Effector memory CD8-positive, alpha-beta T cell (primary cell): ENCODE results near the gene ANKRD11.
"Not testable (repeated sequence)": the region's sequence is repeated elsewhere in the genome, so short reads cannot be mapped to it uniquely, and the experiment has no call there.

Experiments
- ATAC-seq: fragments of 150-1000 bp; cut with Tn5 transposase; replicated peaks from 2 replicates; pipeline ENCODE4 v1.10.0; 2021; ENCODE audit warnings: mild to moderate bottlenecking, moderate library complexity
- DNase-seq, 3 experiments: peaks; one replicate each; pipeline ENCODE4 v3.0.0; 2021
- H3K27ac Mint-ChIP-seq, 2 donors: one replicate each; pipeline ENCODE4 v1.8.0; 2022; ENCODE audit warnings: mild to moderate bottlenecking in 2 of 2, mixed read lengths in 2 of 2, moderate library complexity in 2 of 2
- H3K27me3 Mint-ChIP-seq, 2 donors: one replicate each; pipeline ENCODE4 v1.8.0; 2022; ENCODE audit warnings: mixed read lengths in 2 of 2
- H3K36me3 Mint-ChIP-seq: one replicate; pipeline ENCODE4 v1.8.0; 2022; ENCODE audit warnings: mild to moderate bottlenecking, moderate library complexity, mixed read lengths; ENCODE audit not compliant: insufficient read depth
- H3K4me1 Mint-ChIP-seq, 2 donors: one replicate each; pipeline ENCODE4 v1.8.0; 2022; ENCODE audit warnings: low read depth in 2 of 2, mixed read lengths in 2 of 2
- H3K4me3 Mint-ChIP-seq, 2 donors: one replicate each; pipeline ENCODE4 v1.8.0; 2022; ENCODE audit warnings: mild to moderate bottlenecking in 2 of 2, mixed read lengths in 2 of 2, moderate library complexity in 2 of 2
- H3K9me3 Mint-ChIP-seq, 2 donors: one replicate each; pipeline ENCODE4 v1.8.0; 2022; ENCODE audit warnings: mixed read lengths in 2 of 2

ANKRD11 gene

GRCh38 chr16:89462639-89463038, 27.7 kb downstream of the ANKRD11 start:
- H3K27me3 Mint-ChIP-seq, DNase-seq, H3K9me3 Mint-ChIP-seq, H3K27ac Mint-ChIP-seq, ATAC-seq: not testable (repeated sequence)
- H3K4me1 Mint-ChIP-seq: peaks cover 53 to 58% of the 10 kb centered on the region in 2 donors
- H3K36me3 Mint-ChIP-seq: peaks cover 58% of the 10 kb centered on the region
- H3K4me3 Mint-ChIP-seq: peak overlapping the region in 1 of 2 donors; percentile 48

GRCh38 chr16:89461890-89462289, 28.5 kb downstream of the ANKRD11 start:
- H3K4me1 Mint-ChIP-seq: peaks cover 47 to 52% of the 10 kb centered on the region in 2 donors
- not testable (repeated sequence) for H3K27me3 Mint-ChIP-seq, H3K9me3 Mint-ChIP-seq, DNase-seq, ATAC-seq
- H3K36me3 Mint-ChIP-seq: peaks cover 59% of the 10 kb centered on the region
- H3K27ac Mint-ChIP-seq: peak overlapping the region; percentile 23 to 79
- H3K4me3 Mint-ChIP-seq: peak overlapping the region; percentile 31 to 48

GRCh38 chr16:89460556-89460955, 29.8 kb downstream of the ANKRD11 start:
- peak overlapping the region; percentile 71 to 79 for H3K27ac Mint-ChIP-seq
- H3K4me3 Mint-ChIP-seq: no peak overlapping the region
- H3K9me3 Mint-ChIP-seq: no peaks in the 10 kb centered on the region
- ATAC-seq: peak; percentile 52
- H3K36me3 Mint-ChIP-seq: peaks cover 57% of the 10 kb centered on the region
- no peak for DNase-seq
- peaks cover 47 to 51% of the 10 kb centered on the region in 2 donors for H3K4me1 Mint-ChIP-seq
- H3K27me3 Mint-ChIP-seq: no peaks in the 10 kb centered on the region

- ATAC-seq (no peak), DNase-seq (no peak)
- Mint-ChIP-seq H3K4me1 (peaks cover 46 to 49% of the 10 kb centered on the region in 2 donors), H3K9me3 (no peaks in the 10 kb centered on the region), H3K4me3 (peak overlapping the region in 1 of 2 donors; percentile 52), H3K27ac (peak overlapping the region; percentile 4 to 38), H3K36me3 (peaks cover 49% of the 10 kb centered on the region), H3K27me3 (no peaks in the 10 kb centered on the region)
These were observed 31.4 kb downstream of the ANKRD11 start for GRCh38 chr16:89458967-89459366.

GRCh38 chr16:89458551-89458950, 31.8 kb downstream of the ANKRD11 start:
- Mint-ChIP-seq H3K4me3 (peak overlapping the region in 1 of 2 donors; percentile 52), H3K27me3 (no peaks in the 10 kb centered on the region), H3K27ac (peak overlapping the region; percentile 4 to 38), H3K36me3 (peaks cover 53% of the 10 kb centered on the region), H3K4me1 (peaks cover 48 to 53% of the 10 kb centered on the region in 2 donors), H3K9me3 (no peaks in the 10 kb centered on the region)
- DNase-seq (no peak), ATAC-seq (no peak)

GRCh38 chr16:89456419-89456959, 33.9 kb downstream of the ANKRD11 start:
- H3K4me3 Mint-ChIP-seq: peak overlapping the region in 1 of 2 donors; percentile 58
- no peaks in the 10 kb centered on the region for H3K27me3 Mint-ChIP-seq
- no peaks in the 10 kb centered on the region for H3K9me3 Mint-ChIP-seq
- H3K36me3 Mint-ChIP-seq: peaks cover 66% of the 10 kb centered on the region
- peaks cover 56 to 63% of the 10 kb centered on the region in 2 donors for H3K4me1 Mint-ChIP-seq
- ATAC-seq (no peak), DNase-seq (no peak)
- H3K27ac Mint-ChIP-seq: peak overlapping the region; percentile 28 to 76

- Mint-ChIP-seq H3K4me3 (peak overlapping the region; percentile 55 to 58), H3K27ac (peak overlapping the region; percentile 64 to 76), H3K9me3 (no peaks in the 10 kb centered on the region), H3K36me3 (peaks cover 62% of the 10 kb centered on the region), H3K4me1 (peaks cover 53 to 61% of the 10 kb centered on the region in 2 donors), H3K27me3 (no peaks in the 10 kb centered on the region)
- no peak for ATAC-seq
- no peak for DNase-seq
These were observed 34.7 kb downstream of the ANKRD11 start for GRCh38 chr16:89455692-89456091.

- H3K4me1 Mint-ChIP-seq: peaks cover 54 to 62% of the 10 kb centered on the region in 2 donors
- no peak for DNase-seq
- H3K4me3 Mint-ChIP-seq: peak overlapping the region; percentile 55 to 58
- H3K9me3 Mint-ChIP-seq: no peaks in the 10 kb centered on the region
- H3K36me3 Mint-ChIP-seq: peaks cover 58% of the 10 kb centered on the region
- peak overlapping the region in 1 of 2 donors; percentile 64 for H3K27ac Mint-ChIP-seq
- peak; percentile 16 for ATAC-seq
- H3K27me3 Mint-ChIP-seq: no peaks in the 10 kb centered on the region
These were observed 35.2 kb downstream of the ANKRD11 start for GRCh38 chr16:89455178-89455577.

GRCh38 chr16:89454378-89455125, 35.8 kb downstream of the ANKRD11 start:
- not testable (repeated sequence) for DNase-seq, ATAC-seq, H3K9me3 Mint-ChIP-seq, H3K27me3 Mint-ChIP-seq
- Mint-ChIP-seq H3K27ac (peak overlapping the region in 1 of 2 donors; percentile 82), H3K36me3 (peaks cover 56% of the 10 kb centered on the region), H3K4me1 (peaks cover 60 to 68% of the 10 kb centered on the region in 2 donors), H3K4me3 (peak overlapping the region; percentile 75 to 78)

GRCh38 chr16:89453501-89454321, 36.6 kb downstream of the ANKRD11 start:
- peak overlapping the region in 1 of 2 donors; percentile 82 for H3K27ac Mint-ChIP-seq
- H3K36me3 Mint-ChIP-seq: peaks cover 56% of the 10 kb centered on the region
- H3K9me3 Mint-ChIP-seq: no peaks in the 10 kb centered on the region
- no peaks in the 10 kb centered on the region for H3K27me3 Mint-ChIP-seq
- peak overlapping the region; percentile 75 to 78 for H3K4me3 Mint-ChIP-seq
- ATAC-seq (peak; percentile 44), DNase-seq (no peak)
- peaks cover 58 to 69% of the 10 kb centered on the region in 2 donors for H3K4me1 Mint-ChIP-seq

GRCh38 chr16:89452925-89453324, 37.4 kb downstream of the ANKRD11 start:
- ATAC-seq (no peak), DNase-seq (no peak)
- Mint-ChIP-seq H3K4me3 (peak overlapping the region; percentile 75 to 78), H3K27me3 (no peaks in the 10 kb centered on the region), H3K9me3 (no peaks in the 10 kb centered on the region), H3K36me3 (peaks cover 54% of the 10 kb centered on the region), H3K4me1 (peaks cover 57 to 74% of the 10 kb centered on the region in 2 donors), H3K27ac (no peak overlapping the region)

- ATAC-seq (peak; percentile 69), DNase-seq (peak in 1 of 3 experiments; percentile 20)
- Mint-ChIP-seq H3K27me3 (no peaks in the 10 kb centered on the region), H3K27ac (no peak overlapping the region), H3K4me1 (peaks cover 60 to 78% of the 10 kb centered on the region in 2 donors), H3K36me3 (peaks cover 55% of the 10 kb centered on the region), H3K9me3 (no peaks in the 10 kb centered on the region), H3K4me3 (peak overlapping the region; percentile 70 to 75)
These were observed 38.1 kb downstream of the ANKRD11 start for GRCh38 chr16:89452241-89452640.

GRCh38 chr16:89450537-89450936, 39.8 kb downstream of the ANKRD11 start:
- H3K4me1 Mint-ChIP-seq: peaks cover 65 to 83% of the 10 kb centered on the region in 2 donors
- no peaks in the 10 kb centered on the region for H3K9me3 Mint-ChIP-seq
- no peaks in the 10 kb centered on the region for H3K27me3 Mint-ChIP-seq
- ATAC-seq: no peak
- peak overlapping the region; percentile 7 to 25 for H3K4me3 Mint-ChIP-seq
- H3K36me3 Mint-ChIP-seq: peaks cover 64% of the 10 kb centered on the region
- DNase-seq: no peak
- peak overlapping the region; percentile 14 to 35 for H3K27ac Mint-ChIP-seq
